HG02943 (cell line): ENCODE data around the gene MS4A15.

Experiments
- ATAC-seq: cut with Tn5 transposase; IDR thresholded peaks from one replicate; pipeline ENCODE4 v1.9.1; 2021; ENCODE audit warnings: mild to moderate bottlenecking, low read depth, moderate library complexity; ENCODE audit not compliant: unreplicated experiment

The MS4A15 gene

GRCh38 chr11:60775420-60775961 is 18.8 kb downstream of the MS4A15 start:
- peak; percentile 81 for ATAC-seq

DNA sequence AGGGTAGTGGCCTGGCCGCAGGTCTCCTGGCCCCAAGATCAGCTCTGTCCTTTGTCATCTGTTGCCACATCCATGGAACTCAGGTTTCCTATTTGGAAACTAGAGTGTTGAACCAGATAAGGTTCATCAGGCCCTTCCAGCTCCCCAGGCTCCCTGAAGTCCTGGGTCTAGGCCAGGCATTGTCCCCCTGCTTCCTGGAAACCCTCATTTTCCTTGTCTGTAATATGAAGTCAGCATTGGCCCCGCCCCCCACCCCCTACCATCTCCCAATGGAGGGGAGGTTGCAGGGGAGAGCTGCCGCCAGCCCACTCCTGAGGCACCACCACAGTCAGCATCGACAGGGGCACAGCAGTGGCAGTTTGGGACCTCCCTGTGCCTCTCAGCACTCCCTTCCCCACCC is 19.5 kb downstream of the MS4A15 start:
- ATAC-seq, result no peak

GRCh38 chr11:60777106-60777505 is 20.4 kb downstream of the MS4A15 start:
- no peak for ATAC-seq

- ATAC-seq, result no peak
These were observed 20.9 kb downstream of the MS4A15 start for GRCh38 chr11:60777572-60777971.

GRCh38 chr11:60780065-60780464 is 23.4 kb downstream of the MS4A15 start:
- no peak for ATAC-seq

- no peak for ATAC-seq
These were observed 24.1 kb downstream of the MS4A15 start for GRCh38 chr11:60780774-60781173.

DNA sequence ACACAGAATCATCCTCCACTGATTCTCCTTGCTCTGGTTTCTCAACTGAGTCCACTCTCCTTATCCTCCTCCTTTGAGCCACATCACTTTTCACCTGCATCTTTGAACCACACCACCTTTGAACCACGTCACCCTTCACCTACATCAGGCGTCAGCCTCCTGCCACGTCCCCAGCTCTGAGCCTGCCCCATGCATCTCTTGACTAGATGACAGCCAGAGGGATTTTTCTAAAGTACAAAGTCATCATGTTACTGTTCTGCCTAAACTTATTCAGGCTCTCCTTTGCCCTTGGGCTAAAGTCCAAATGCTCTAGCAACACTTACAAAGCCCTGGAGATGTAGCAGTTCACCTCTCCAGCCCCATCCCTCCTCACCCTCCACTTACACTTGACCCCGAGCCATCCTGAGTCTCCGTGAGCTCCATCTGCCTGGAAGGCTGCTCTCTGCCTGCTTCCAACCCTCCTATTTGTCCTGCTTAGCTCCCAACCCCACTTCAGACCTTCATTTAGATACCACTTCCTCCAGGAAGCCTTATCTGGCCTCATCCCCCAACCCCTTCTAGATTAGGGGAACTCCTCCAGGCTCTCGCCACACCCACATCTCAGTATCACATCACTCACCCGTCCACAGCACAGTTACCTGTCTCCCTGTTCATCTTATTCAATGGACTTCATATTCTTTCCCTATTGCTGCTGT is 24.8 kb downstream of the MS4A15 start:
- no peak for ATAC-seq

- ATAC-seq, result no peak
These were observed 25.3 kb downstream of the MS4A15 start for GRCh38 chr11:60781981-60782316.

- ATAC-seq, result no peak
These were observed 25.9 kb downstream of the MS4A15 start for GRCh38 chr11:60782393-60783140.

GRCh38 chr11:60783141-60783484 is 26.4 kb downstream of the MS4A15 start:
- no peak for ATAC-seq

DNA sequence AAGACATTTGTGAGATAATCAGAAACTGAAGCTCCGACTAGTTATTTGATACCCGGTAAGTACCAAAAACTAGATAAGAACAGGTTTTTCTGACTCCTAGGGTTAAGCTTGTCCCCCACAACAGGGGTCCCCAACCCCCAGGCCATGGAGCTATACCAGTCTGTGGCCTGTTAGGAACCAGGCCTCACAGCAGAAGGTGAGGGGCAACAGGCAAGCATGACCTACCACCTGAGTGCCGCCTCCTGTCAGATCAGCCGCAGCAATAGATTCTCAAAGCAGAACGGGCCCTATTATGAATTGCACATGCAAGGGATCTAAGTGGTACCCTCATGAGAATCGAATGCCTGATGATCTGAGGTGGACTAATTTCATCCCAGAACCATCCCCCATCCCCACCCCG is 27.2 kb downstream of the MS4A15 start:
- ATAC-seq, result no peak

DNA sequence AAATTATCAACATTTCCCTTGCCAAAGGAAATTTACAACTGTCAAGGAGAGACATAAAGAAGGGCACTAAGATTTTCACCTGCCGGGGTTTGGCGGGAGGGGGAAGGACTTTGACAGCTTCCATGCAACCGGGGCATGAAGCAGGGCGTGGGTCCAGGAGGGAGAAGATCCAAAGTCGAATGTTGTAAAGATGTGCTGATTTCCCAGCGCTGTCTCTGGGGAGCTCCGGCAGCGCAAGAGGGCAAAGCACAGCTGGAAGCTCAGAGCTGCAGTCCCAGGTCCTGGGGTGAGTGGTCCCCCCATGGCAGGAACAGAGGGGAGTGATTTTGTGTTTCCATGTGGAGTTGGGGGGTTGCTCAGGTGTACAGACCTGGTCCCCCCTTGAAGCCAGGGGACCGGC is 28.5 kb downstream of the MS4A15 start, which contains the start of gene MS4A10:
TSS of gene MS4A10 (plus strand) at position 198 of the 400 bp plus-strand sequence. CDS start 5,003 bp downstream, outside the sequence.
- no peak for ATAC-seq

- no peak for ATAC-seq
These were observed 29.2 kb downstream of the MS4A15 start for GRCh38 chr11:60785806-60786361.

DNA sequence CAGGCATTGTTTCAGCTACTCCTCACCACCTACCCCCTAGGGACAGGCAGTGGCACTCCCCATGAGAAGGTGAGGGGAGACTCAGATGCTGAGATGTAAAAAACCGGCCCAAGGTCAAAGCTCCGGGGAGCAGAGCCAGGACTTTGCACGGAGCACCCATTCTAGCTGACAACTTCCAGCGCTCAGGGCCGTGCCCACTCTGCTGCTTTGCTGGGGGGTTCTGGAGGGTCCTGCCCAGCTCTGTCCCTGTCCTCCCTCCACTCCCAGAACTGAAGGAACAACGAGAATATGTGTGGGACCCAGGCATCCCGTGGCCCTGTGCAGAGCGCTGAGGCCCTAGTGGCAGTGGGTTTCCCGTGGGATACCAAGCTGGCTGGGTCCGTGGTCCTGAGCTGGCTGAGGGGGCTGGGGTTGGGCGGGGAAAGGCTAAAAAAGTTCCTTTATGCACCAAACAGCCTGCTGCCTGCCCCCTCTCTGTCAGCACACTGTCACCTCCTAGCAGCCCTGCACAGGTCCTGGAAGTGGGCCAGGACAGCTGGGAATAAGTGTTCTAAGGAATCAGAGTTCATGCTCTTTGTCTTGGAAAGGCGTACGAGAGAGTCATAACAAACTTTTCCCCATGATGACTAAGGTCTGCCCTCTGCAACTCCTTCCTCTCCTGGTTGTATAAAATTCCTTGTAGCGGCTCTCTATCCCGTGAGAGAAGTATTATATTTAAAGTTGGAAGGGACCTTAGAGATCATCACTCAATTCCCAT is 30.3 kb downstream of the MS4A15 start:
- ATAC-seq, result no peak

GRCh38 chr11:60788401-60789125 is 31.9 kb downstream of the MS4A15 start:
- ATAC-seq, result no peak

GRCh38 chr11:60790726-60791125 is 34.1 kb downstream of the MS4A15 start:
- no peak for ATAC-seq

- ATAC-seq, result no peak
These were observed 34.7 kb downstream of the MS4A15 start for GRCh38 chr11:60791153-60791933.

DNA sequence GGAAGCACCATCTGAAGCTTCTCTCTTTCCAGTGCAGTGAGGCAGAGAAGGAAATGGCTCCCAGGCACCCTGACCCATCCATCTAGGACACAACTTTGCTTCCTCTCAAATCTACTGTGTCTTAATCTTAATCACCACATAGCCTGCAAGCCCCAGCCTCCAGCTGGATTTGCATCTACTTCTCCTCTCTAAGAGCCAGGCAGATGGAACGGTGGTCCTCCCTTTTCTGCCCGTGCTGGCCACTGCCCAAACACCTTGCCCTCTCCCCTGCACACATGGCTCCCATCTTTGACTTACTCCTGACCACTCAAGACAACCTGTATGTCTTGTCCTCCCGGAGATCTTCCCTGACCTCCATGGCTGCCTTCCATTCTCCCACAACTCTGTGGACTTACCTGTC is 35.9 kb downstream of the MS4A15 start:
- ATAC-seq, result no peak

DNA sequence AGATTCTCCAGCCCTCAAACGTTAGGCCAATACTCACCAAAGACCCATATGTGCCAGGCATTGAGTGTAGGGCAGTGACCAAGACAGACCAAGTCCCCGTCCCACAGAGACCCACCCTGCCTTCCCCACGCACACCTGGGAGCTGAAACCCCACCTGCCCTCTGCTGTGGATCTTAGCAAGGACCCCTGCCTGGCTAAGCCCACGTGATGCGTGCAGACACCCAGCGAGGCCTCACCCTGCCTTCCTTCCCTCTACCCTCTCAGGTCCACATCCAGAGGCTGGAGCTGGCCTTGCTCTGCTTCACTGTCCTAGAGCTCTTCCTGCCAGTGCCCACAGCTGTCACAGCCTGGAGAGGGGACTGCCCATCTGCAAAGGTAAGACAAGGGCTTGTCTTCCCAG is 38.6 kb downstream of the MS4A15 start:
- no peak for ATAC-seq
